Caco-2 (cell line): ENCODE results near the gene MXD3. TPM values are rescaled to one million over a fixed set of nuclear protein-coding genes. Genes with fewer than 3 reads are reported as not detected.

Source experiments
- BruUV-seq: library from RNA; stranded (reverse); fragments of 400-500 nt; replicated peaks from 2 replicates; lab custom pipeline; 2021; lab: Mats Ljungman, UMichigan
- CTCF ChIA-PET: fragments of 300-600 bp; sonication (Branson Sonifier 250); formaldehyde crosslinking; loops from one replicate; lab custom pipeline; 2022; ENCODE audit warnings: antibody characterized with exemption; lab: Charles Lee
- POLR2A ChIA-PET: fragments of 300-600 bp; sonication (Branson Sonifier 250); formaldehyde crosslinking; loops from one replicate; lab custom pipeline; 2022; ENCODE audit warnings: antibody characterized with exemption; lab: Charles Lee
- DNase-seq, 2 experiments: peaks; one replicate each; pipeline versions ENCODE4 v3.0.0 to v3.0.0-alpha.2; 2020 to 2022
- H3K27me3 ChIP-seq: replicated peaks from 2 replicates; pipeline ENCODE4 v1.6.0; 2011; ENCODE audit warnings: low read length; ENCODE audit not compliant: control insufficient read depth, insufficient read depth
- H3K36me3 ChIP-seq: 2 replicates; pipeline ENCODE4 v1.5.1; 2011; ENCODE audit warnings: low read length; ENCODE audit not compliant: control insufficient read depth, insufficient read depth
- H3K4me1 ChIP-seq: fragments of 250-450 bp; sonication (Bioruptor Pico); 2 replicates; pipeline ENCODE4 v1.5.1; 2020; ENCODE audit warnings: mild to moderate bottlenecking
- H3K4me3 ChIP-seq: 2 replicates; pipeline ENCODE4 v1.5.1; 2011; ENCODE audit warnings: low read depth, mild to moderate bottlenecking, control low read depth, low read length
- H3K9me3 ChIP-seq: fragments of 250-450 bp; sonication (Bioruptor Pico); 2 replicates; pipeline ENCODE4 v1.5.1; 2020; ENCODE audit warnings: mild to moderate bottlenecking, moderate library complexity
- H3K27ac Mint-ChIP-seq: one replicate; pipeline ENCODE4 v1.8.0; 2022; ENCODE audit warnings: mixed read lengths; ENCODE audit not compliant: unreplicated experiment
- H3K27me3 Mint-ChIP-seq: one replicate; pipeline ENCODE4 v1.8.0; 2022; ENCODE audit warnings: mixed read lengths; ENCODE audit not compliant: insufficient read depth, unreplicated experiment
- H3K36me3 Mint-ChIP-seq: one replicate; pipeline ENCODE4 v1.8.0; 2022; ENCODE audit warnings: mild to moderate bottlenecking, mixed read lengths; ENCODE audit not compliant: insufficient read depth, unreplicated experiment
- H3K4me1 Mint-ChIP-seq: one replicate; pipeline ENCODE4 v1.8.0; 2022; ENCODE audit warnings: low read depth, mixed read lengths; ENCODE audit not compliant: unreplicated experiment
- H3K4me3 Mint-ChIP-seq: one replicate; pipeline ENCODE4 v1.8.0; 2022; ENCODE audit warnings: mild to moderate bottlenecking, moderate library complexity, mixed read lengths; ENCODE audit not compliant: unreplicated experiment
- H3K9me3 Mint-ChIP-seq: one replicate; pipeline ENCODE4 v1.8.0; 2022; ENCODE audit warnings: mixed read lengths; ENCODE audit not compliant: unreplicated experiment
- CTCF ChIP-seq, 2 experiments: fragments of 200-600 bp in 1 of 2; IDR thresholded peaks; 1 replicate in 1 of 2; 2 replicates in 1 of 2; pipeline versions ENCODE4 v1.5.1 to v1.8.0; 2011 to 2022; ENCODE audit warnings: antibody characterized with exemption in 1 of 2, control low read depth in 1 of 2, inconsistent platforms in 1 of 2, low read depth in 1 of 2, low read length in 1 of 2, mild to moderate bottlenecking in 1 of 2, moderate library complexity in 1 of 2; ENCODE audit not compliant: insufficient read depth in 1 of 2, severe bottlenecking in 1 of 2, unreplicated experiment in 1 of 2
- intact Hi-C: fragments of 100-400 bp; cut with micrococcal nuclease; formaldehyde crosslinking; loops from one replicate; pipeline ENCODE4 v1.10.0; 2022; ENCODE audit not compliant: unreplicated experiment
- total RNA-seq: library from RNA; stranded (reverse); gene quantifications from 2 replicates; pipeline ENCODE4 v1.2.3, GENCODE V29; 2022

The MXD3 gene
- total RNA-seq, 1 experiment from 2014 or later, result 19.8 TPM

GRCh38 chr5:177359451-177359851 is 47.8 kb upstream of the MXD3 start:
- POLR2A ChIA-PET, result no interaction called here
- peaks cover 8% of the 10 kb centered on the region for H3K9me3 Mint-ChIP-seq
- no peaks in the 10 kb centered on the region for H3K36me3 ChIP-seq
- H3K9me3 ChIP-seq, result no peaks in the 10 kb centered on the region
- H3K4me3 Mint-ChIP-seq, result no peak overlapping the region
- H3K36me3 Mint-ChIP-seq, result no peaks in the 10 kb centered on the region
- DNase-seq, result no peak
- no peak overlapping the region for H3K27ac Mint-ChIP-seq
- H3K27me3 ChIP-seq, result no peaks in the 10 kb centered on the region
- peaks cover 13% of the 10 kb centered on the region for H3K4me1 Mint-ChIP-seq
- no TSS peak for BruUV-seq
- no peaks in the 10 kb centered on the region for H3K4me1 ChIP-seq
- CTCF ChIA-PET, result no interaction called here
- no peaks in the 10 kb centered on the region for H3K27me3 Mint-ChIP-seq
- TF ChIP-seq CTCF (IDR thresholded peaks at IDR 0.05; ENCODE audit: insufficient read depth in 1 of 2, low read depth in 1 of 2, low read length in 1 of 2, severe bottlenecking in 1 of 2, unreplicated experiment in 1 of 2), result no peak
- intact Hi-C loops, result no loop called here
- no peak overlapping the region for H3K4me3 ChIP-seq

- H3K27ac Mint-ChIP-seq, result no peak overlapping the region
These were observed 46.7 kb upstream of the MXD3 start for GRCh38 chr5:177358370-177358819.

GRCh38 chr5:177357459-177358351 is 46.0 kb upstream of the MXD3 start, which contains the start of gene RGS14:
Gene RGS14, plus strand, starts transcription at chr5:177357924. Its CDS starts 101 bp downstream, at chr5:177358025.
- intact Hi-C loops, result no loop called here
- Mint-ChIP-seq H3K27me3 (no peaks in the 10 kb centered on the region), H3K4me1 (peaks cover 14% of the 10 kb centered on the region), H3K27ac (no peak within 1 kb of the TSS), H3K9me3 (peaks cover 15% of the 10 kb centered on the region), H3K4me3 (no peak within 1 kb of the TSS), H3K36me3 (no peaks in the 10 kb centered on the region)
- Histone ChIP-seq H3K4me1 (no peaks in the 10 kb centered on the region), H3K36me3 (no peaks in the 10 kb centered on the region), H3K4me3 (no peak within 1 kb of the TSS), H3K9me3 (no peaks in the 10 kb centered on the region), H3K27me3 (no peaks in the 10 kb centered on the region)
- TF ChIP-seq CTCF (IDR thresholded peaks at IDR 0.05; ENCODE audit: insufficient read depth in 1 of 2, low read depth in 1 of 2, low read length in 1 of 2, severe bottlenecking in 1 of 2, unreplicated experiment in 1 of 2), result no peak
- BruUV-seq, result no TSS peak
- POLR2A ChIA-PET, result no interaction called here
- CTCF ChIA-PET, result no interaction called here
- DNase-seq, result no peak

More at GRCh38 chr5:177358370-177358819, 46.7 kb upstream of the MXD3 start:
- Histone ChIP-seq H3K36me3 (no peaks in the 10 kb centered on the region), H3K27me3 (no peaks in the 10 kb centered on the region), H3K4me1 (no peaks in the 10 kb centered on the region), H3K9me3 (no peaks in the 10 kb centered on the region), H3K4me3 (no peak overlapping the region)
- ChIA-PET POLR2A (no interaction called here), CTCF (no interaction called here)
- intact Hi-C loops, result no loop called here
- TF ChIP-seq CTCF (IDR thresholded peaks at IDR 0.05; ENCODE audit: insufficient read depth in 1 of 2, low read depth in 1 of 2, low read length in 1 of 2, severe bottlenecking in 1 of 2, unreplicated experiment in 1 of 2), result no peak
- no peak overlapping the region for H3K4me3 Mint-ChIP-seq
- no peaks in the 10 kb centered on the region for H3K36me3 Mint-ChIP-seq
- no peak for DNase-seq
- no peaks in the 10 kb centered on the region for H3K27me3 Mint-ChIP-seq
- BruUV-seq, result no TSS peak
- H3K4me1 Mint-ChIP-seq, result peaks cover 18% of the 10 kb centered on the region
- peaks cover 15% of the 10 kb centered on the region for H3K9me3 Mint-ChIP-seq
